GM21367 (cell line): Measurements from ENCODE around the gene MEX3C.

Experiments used
- ATAC-seq: cut with Tn5 transposase; IDR thresholded peaks from one replicate; pipeline ENCODE4 v1.9.1; 2021; ENCODE audit not compliant: unreplicated experiment

MEX3C gene

GRCh38 chr18:51197661-51198424, at the start of gene MEX3C:
Gene MEX3C, minus strand, starts transcription at chr18:51197681. Its CDS starts 361 bp downstream, at chr18:51197320.
- ATAC-seq, result peak; percentile 72

- ATAC-seq, result no peak
Measured at GRCh38 chr18:51241226-51241625, 43.7 kb upstream of the MEX3C start.

GRCh38 chr18:51236225-51236624, 38.7 kb upstream of the MEX3C start:
- ATAC-seq, result no peak

GRCh38 chr18:51235009-51235789, 37.7 kb upstream of the MEX3C start:
- no peak for ATAC-seq

- ATAC-seq, result no peak
Measured at GRCh38 chr18:51234117-51235008, 36.9 kb upstream of the MEX3C start.

- ATAC-seq, result no peak
Measured at GRCh38 chr18:51229328-51229727, 31.8 kb upstream of the MEX3C start.

- ATAC-seq, result no peak
Measured at GRCh38 chr18:51227660-51228059, 30.2 kb upstream of the MEX3C start.

GRCh38 chr18:51226587-51227350, 29.3 kb upstream of the MEX3C start:
- no peak for ATAC-seq

- ATAC-seq, result no peak
Measured at GRCh38 chr18:51226068-51226467, 28.6 kb upstream of the MEX3C start.

- ATAC-seq, result no peak
Measured at GRCh38 chr18:51212606-51213005, 15.1 kb upstream of the MEX3C start.

- peak; percentile 87 for ATAC-seq
Measured at GRCh38 chr18:51211552-51211951, 14.1 kb upstream of the MEX3C start.

- ATAC-seq, result peak; percentile 6
Measured at GRCh38 chr18:51196811-51197660, 445 bp downstream of the MEX3C start.

GRCh38 chr18:51196118-51196810, 1.2 kb downstream of the MEX3C start:
- no peak for ATAC-seq

GRCh38 chr18:51195451-51196117, 1.9 kb downstream of the MEX3C start:
- no peak for ATAC-seq

GRCh38 chr18:51195086-51195450, 2.4 kb downstream of the MEX3C start:
- ATAC-seq, result no peak

GRCh38 chr18:51194604-51195003, 2.9 kb downstream of the MEX3C start:
- ATAC-seq, result no peak

GRCh38 chr18:51193621-51194287, 3.7 kb downstream of the MEX3C start:
- ATAC-seq, result no peak

- ATAC-seq, result no peak
Measured at GRCh38 chr18:51192696-51193095, 4.8 kb downstream of the MEX3C start.
